Prostate gland (tissue), 2 donors: ENCODE results near the gene TRIO.

Source experiments
- POLR2AphosphoS5 ChIP-seq: sonication (generic); formaldehyde crosslinking; IDR thresholded peaks from one replicate; pipeline ENCODE4 v1.6.1; 2017; ENCODE audit warnings: antibody characterized with exemption
- TF ChIP-seq, protein P1 (sequence below), 4 experiments: fragments of 200-600 bp in 2 of 4; fragments of 450-650 bp in 2 of 4; sonication (generic) in 2 of 4; IDR thresholded peaks; 1 replicate in 3 of 4; 2 replicates in 1 of 4; pipeline ENCODE4 v1.5.1; 2016 to 2019; ENCODE audit warnings: antibody characterized with exemption in 4 of 4, mild to moderate bottlenecking in 2 of 4, moderate library complexity in 2 of 4

DNA sequence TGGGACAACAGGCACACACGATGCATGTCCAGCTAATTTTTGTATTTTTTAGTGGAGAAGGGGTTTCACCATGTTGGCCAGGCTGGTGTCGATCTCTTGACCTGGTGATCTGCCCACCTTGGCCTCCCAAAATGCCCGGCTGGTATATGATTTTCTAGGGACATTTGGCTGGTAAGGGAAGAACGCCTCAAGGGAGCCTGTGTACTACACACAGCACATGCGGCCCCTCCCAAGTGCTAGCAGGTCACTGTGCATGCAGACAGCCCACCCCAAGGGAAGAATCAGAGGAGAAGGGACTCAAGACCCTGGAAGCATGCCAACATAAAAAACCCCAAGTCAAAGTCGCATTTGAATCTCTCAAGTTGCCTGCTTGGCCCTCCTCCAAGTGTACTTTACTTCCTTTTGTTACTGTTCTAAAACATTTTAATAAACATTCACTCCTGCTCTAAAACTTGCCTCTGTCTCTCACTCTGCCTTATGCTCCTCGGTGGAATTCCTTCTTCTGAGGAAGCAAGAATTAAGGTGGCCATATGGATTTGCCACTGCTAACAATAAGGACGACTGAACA lies 414.1 kb downstream of the TRIO start:
- TF ChIP-seq, protein P1, sequence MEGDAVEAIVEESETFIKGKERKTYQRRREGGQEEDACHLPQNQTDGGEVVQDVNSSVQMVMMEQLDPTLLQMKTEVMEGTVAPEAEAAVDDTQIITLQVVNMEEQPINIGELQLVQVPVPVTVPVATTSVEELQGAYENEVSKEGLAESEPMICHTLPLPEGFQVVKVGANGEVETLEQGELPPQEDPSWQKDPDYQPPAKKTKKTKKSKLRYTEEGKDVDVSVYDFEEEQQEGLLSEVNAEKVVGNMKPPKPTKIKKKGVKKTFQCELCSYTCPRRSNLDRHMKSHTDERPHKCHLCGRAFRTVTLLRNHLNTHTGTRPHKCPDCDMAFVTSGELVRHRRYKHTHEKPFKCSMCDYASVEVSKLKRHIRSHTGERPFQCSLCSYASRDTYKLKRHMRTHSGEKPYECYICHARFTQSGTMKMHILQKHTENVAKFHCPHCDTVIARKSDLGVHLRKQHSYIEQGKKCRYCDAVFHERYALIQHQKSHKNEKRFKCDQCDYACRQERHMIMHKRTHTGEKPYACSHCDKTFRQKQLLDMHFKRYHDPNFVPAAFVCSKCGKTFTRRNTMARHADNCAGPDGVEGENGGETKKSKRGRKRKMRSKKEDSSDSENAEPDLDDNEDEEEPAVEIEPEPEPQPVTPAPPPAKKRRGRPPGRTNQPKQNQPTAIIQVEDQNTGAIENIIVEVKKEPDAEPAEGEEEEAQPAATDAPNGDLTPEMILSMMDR (IDR thresholded peaks at IDR 0.05) = no peak
- no peak for TF ChIP-seq POLR2AphosphoS5
